ENCODE measurements around the gene GHITM. TPM values are rescaled to one million over a fixed set of nuclear protein-coding genes. Genes with fewer than 3 reads are reported as not detected.

Gene GHITM
- total RNA-seq, 1 donor from 2014 or later: 415 TPM

GRCh38 chr10:84194424-84195043 lies 55.2 kb downstream of the GHITM start, which contains the start of gene CDHR1:
Gene CDHR1, plus strand, starts transcription at chr10:84194537. Its CDS starts 224 bp downstream, at chr10:84194761.
- peak within 1 kb of the TSS; percentile 44 for H3K4me3 ChIP-seq (ENCODE audit: low read depth, low read length)
- no peak for FAIRE-seq
- peaks cover 1% of the 10 kb centered on the region for H3K27me3 ChIP-seq (ENCODE audit: control insufficient read depth, insufficient read depth, low read length)

GRCh38 chr10:84195044-84195830 lies 55.9 kb downstream of the GHITM start:
- Histone ChIP-seq H3K4me3 (ENCODE audit: low read depth, low read length) (peak overlapping the region; percentile 44), H3K27me3 (ENCODE audit: control insufficient read depth, insufficient read depth, low read length) (peaks cover 1% of the 10 kb centered on the region), H3K36me3 (ENCODE audit: control insufficient read depth, insufficient read depth, low read length) (no peaks in the 10 kb centered on the region)
- DNase-seq (ENCODE audit: low read depth) (no peak), FAIRE-seq (no peak)
- TF ChIP-seq CTCF (IDR thresholded peaks at IDR 0.05; ENCODE audit: insufficient read depth, low read length, severe bottlenecking): no peak

More at GRCh38 chr10:84194424-84195043, 55.2 kb downstream of the GHITM start, which contains the start of gene CDHR1:
- peak; percentile 39 for DNase-seq (ENCODE audit: low read depth)
- TF ChIP-seq CTCF (IDR thresholded peaks at IDR 0.05; ENCODE audit: insufficient read depth, low read length, severe bottlenecking): no peak
- H3K36me3 ChIP-seq (ENCODE audit: control insufficient read depth, insufficient read depth, low read length): no peaks in the 10 kb centered on the region

GRCh38 chr10:84196083-84196482 lies 56.8 kb downstream of the GHITM start:
- Histone ChIP-seq H3K36me3 (ENCODE audit: control insufficient read depth, insufficient read depth, low read length) (peaks cover 1% of the 10 kb centered on the region), H3K27me3 (ENCODE audit: control insufficient read depth, insufficient read depth, low read length) (peaks cover 1% of the 10 kb centered on the region), H3K4me3 (ENCODE audit: low read depth, low read length) (no peak overlapping the region)
- no peak for TF ChIP-seq CTCF (IDR thresholded peaks at IDR 0.05; ENCODE audit: insufficient read depth, low read length, severe bottlenecking)
- FAIRE-seq (no peak), DNase-seq (ENCODE audit: low read depth) (no peak)

GRCh38 chr10:84196941-84197340 lies 57.6 kb downstream of the GHITM start:
- DNase-seq (ENCODE audit: low read depth) (no peak), FAIRE-seq (peak; percentile 64)
- H3K27me3 ChIP-seq (ENCODE audit: control insufficient read depth, insufficient read depth, low read length): peaks cover 1% of the 10 kb centered on the region

GRCh38 chr10:84197643-84198042 lies 58.3 kb downstream of the GHITM start:
- Histone ChIP-seq H3K4me3 (ENCODE audit: low read depth, low read length) (no peak overlapping the region), H3K27me3 (ENCODE audit: control insufficient read depth, insufficient read depth, low read length) (peaks cover 1% of the 10 kb centered on the region), H3K36me3 (ENCODE audit: control insufficient read depth, insufficient read depth, low read length) (peaks cover 1% of the 10 kb centered on the region)
- no peak for DNase-seq (ENCODE audit: low read depth)
- FAIRE-seq: no peak
- TF ChIP-seq CTCF (IDR thresholded peaks at IDR 0.05; ENCODE audit: insufficient read depth, low read length, severe bottlenecking): no peak

More at GRCh38 chr10:84196941-84197340, 57.6 kb downstream of the GHITM start:
- Histone ChIP-seq H3K4me3 (ENCODE audit: low read depth, low read length) (no peak overlapping the region), H3K36me3 (ENCODE audit: control insufficient read depth, insufficient read depth, low read length) (peaks cover 1% of the 10 kb centered on the region)
- no peak for TF ChIP-seq CTCF (IDR thresholded peaks at IDR 0.05; ENCODE audit: insufficient read depth, low read length, severe bottlenecking)

All from bronchial epithelial cell (primary cell).